Hematopoietic multipotent progenitor cell treated with erythropoietin and hydrocortisone succinate and interleukin-3 and kit ligand, for 6 days (in vitro differentiated cells): Measurements from ENCODE around the gene BNC2.

Source experiments
- DNase-seq: peaks from one replicate; pipeline ENCODE4 v3.0.0-alpha.2; 2015

BNC2 gene

GRCh38 chr9:16868701-16869100 is 1.8 kb downstream of the BNC2 start:
- DNase-seq, result no peak

DNA sequence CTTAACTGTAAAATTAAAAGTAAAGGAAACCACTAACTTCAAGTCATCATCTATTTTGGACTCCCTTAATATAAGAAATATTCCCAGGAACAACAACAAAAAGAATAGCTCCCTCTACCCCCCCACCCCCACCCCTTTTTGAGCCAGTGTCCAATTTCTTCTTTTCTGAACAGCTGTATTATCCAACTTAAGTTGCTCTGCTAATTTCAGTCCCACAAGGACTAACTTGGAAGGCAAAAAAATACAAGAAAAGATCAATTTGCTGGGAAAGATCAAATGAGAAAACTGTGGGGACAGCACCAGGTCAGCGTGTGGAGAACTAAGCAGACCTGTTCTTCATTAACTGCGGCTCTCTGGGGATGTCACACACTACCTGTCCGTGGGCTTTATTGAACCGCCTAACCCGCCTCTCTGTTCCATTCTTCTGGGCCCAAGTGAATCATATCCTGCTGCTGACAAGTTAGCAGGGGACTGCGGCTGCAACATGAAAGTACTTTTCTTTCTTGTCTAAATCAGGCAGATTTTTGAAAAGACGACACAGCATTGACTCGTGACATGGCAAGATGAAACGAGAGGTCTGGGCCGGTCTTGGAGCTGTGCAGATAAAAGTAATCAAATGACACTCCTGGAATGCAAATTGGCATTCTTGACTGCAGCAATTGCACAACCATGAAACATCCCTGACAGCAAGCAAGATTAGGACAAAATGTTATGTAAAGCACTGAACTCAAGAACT is 2.7 kb downstream of the BNC2 start:
- DNase-seq, result no peak

GRCh38 chr9:16866587-16866986 is 3.9 kb downstream of the BNC2 start:
- no peak for DNase-seq

GRCh38 chr9:16864649-16865434 is 5.6 kb downstream of the BNC2 start:
- no peak for DNase-seq

DNA sequence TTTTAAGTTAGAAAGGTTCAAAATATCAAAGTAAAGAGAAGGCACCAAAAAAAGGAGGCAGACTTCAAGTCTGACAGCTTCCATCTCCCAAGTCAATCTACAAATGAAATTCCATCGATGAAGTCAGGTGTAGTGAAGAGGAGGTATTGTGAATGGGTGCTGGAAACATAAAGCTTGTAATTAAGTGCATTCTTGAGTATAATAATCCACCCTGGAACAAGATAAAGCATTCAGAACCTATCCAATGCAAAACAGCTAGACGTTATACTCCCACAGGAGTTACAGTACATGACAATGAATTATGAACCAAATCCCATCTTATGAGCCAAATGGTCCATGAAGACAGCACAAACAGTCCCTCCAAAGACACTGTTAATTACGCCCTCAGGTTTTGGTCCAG is 22.3 kb downstream of the BNC2 start:
- DNase-seq, result no peak

- no peak for DNase-seq
These were observed 23.5 kb downstream of the BNC2 start for GRCh38 chr9:16846986-16847385.

- no peak for DNase-seq
These were observed 24.1 kb downstream of the BNC2 start for GRCh38 chr9:16846367-16846766.

DNA sequence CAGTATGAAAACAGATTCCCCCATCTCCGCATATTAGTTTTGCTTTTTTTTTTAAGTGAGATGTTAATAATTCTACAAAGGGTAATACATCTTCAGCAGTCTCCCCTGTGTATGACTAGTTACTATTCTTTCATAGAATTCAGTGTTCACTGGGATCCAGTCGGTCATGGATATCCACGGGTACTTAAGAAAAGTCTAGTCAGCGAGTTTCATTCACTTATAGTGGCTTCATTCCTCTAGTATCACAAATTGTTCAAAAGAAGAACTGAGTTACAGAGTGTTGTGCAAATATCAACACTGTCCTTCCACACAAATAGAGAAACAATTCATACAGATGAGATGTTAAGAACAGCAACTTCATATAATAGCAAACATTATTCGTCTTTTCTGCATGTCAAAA is 35.7 kb downstream of the BNC2 start:
- DNase-seq, result no peak

DNA sequence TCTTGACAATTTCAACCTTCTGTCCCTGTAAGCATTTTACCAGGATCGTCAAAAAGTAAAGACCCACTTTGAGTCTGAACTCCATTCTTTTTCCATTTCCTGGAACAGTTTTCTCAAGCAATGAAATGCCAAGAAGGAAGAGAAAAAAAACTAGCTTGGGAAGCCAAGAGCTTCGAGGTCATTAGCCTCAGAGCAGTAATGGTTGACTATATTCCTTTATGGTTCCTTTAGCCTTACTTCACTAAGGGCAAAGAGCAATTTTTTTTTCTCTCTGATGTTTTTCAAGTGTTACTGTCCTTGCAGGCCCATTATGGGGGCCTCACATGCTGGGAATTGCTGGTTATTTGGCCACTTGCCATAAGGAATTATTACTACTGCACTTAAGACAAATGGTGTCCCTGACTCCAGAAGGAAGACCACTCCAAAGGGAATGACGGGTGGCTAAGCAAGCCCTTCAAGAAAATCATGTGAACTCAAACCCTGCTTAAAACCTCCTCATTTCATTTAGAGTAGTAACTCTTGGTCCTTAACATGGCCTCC is 37.1 kb downstream of the BNC2 start:
- DNase-seq, result no peak

- DNase-seq, result no peak
These were observed 38.4 kb downstream of the BNC2 start for GRCh38 chr9:16832101-16832500.

DNA sequence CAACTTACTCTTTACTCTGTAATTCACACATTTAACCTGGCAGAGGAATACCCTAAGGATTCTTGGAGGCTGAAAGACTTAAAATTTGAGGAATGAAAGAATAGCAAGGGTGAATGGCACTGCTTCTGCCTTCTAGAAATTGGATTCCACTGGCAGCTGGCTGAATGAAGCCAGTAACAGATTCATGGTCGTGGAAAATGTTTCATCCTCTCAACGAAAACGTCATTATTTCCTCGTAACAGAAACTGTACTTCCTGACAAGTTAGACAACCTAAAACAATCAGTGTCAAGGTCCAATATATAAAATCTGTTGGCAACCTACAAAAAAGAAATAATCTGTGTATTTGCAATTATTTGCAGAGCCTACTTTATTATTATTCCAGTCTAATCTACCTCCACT is 39.7 kb downstream of the BNC2 start:
- no peak for DNase-seq

DNA sequence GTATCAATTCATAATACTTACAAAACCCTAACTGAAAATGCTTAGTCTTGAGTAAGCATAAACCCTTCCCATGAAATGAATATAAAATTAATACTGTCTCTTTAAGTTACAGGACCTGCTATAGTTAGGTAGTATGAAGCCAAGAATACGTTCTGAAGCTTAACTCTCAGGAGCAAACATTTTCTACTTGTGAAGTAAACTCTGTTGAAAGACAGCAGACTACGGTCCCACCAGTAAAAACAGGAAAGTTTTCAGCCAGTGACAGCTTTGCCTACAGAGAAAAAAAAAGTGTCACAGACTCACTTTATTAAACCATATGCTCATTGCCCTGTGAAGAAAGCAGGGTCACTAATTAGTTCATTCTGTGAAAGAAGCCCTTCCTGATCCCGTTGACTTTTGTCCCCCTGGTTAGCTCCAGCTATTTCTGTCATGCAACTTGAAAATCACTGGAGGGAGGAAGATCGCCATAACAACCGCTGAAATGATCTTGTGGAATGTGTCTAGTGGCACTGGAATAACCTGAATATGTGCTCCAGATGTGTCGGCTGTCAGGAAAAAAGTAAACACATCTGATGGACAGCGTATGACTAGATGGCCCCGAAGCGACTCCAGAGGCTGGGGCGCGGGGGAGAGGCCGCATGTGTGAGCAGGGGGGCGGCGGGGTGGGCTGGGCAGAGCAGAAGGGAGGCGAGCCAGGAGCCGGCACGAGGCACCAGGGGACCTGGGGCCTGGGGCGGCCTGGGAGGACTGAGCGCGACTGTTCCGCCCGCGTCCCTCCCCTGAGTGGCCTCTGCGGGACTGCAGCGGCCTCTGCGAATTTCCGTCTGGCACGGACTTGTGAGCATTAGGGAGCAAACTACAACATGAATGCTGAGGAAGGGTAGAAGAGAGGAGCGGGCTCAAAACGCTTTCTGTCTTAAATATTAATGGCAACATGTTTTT is 41.9 kb downstream of the BNC2 start:
- no peak for DNase-seq

DNA sequence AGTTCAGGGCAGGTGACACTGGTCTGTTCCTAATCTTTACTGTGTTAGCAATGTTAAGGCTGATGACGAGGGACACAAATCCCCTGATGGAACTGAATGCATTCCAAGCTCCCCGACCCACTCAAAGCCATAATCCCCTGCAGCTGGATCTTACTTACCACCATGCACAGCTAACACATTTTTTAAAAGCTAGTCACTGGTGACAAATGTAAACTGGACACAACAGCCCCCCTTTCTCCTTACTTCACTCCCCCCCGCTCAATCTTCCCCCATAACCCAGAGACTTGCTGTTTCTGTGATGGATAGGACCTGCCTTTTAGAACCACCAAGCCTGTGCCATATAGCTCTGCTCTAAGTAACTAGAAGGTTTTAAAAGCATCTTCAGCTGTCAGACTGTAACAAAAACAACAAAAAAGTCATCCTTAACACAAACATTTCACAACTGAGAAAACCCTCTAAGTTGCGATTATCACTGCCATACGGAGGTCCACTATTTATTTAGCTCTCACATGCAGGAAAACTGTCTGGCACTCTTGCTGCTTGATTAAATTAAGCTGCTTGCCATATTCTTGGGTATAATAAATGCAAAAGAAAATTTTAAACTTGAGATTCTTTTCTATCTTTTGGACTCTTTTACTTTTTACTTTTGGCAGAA is 44.4 kb downstream of the BNC2 start:
- no peak for DNase-seq

DNA sequence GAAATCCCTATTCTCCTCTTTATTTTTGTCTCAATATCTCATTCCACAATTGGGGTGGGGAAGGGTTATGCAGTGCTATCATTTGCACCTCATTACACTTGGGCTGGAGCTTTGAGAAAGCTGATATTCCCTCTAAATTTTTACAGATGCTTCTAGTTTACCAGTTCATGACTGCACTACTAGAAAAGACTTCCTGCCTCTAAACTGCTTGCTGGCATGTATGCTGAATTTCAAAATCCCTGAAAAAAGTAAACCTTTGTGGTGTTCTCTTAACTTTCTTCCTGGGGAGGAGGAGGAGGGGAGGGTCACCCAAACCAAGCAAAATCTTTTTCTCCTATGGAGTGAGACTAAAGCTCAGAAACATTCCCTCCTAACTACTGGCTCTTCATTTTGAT is 45.1 kb downstream of the BNC2 start:
- DNase-seq, result no peak

DNA sequence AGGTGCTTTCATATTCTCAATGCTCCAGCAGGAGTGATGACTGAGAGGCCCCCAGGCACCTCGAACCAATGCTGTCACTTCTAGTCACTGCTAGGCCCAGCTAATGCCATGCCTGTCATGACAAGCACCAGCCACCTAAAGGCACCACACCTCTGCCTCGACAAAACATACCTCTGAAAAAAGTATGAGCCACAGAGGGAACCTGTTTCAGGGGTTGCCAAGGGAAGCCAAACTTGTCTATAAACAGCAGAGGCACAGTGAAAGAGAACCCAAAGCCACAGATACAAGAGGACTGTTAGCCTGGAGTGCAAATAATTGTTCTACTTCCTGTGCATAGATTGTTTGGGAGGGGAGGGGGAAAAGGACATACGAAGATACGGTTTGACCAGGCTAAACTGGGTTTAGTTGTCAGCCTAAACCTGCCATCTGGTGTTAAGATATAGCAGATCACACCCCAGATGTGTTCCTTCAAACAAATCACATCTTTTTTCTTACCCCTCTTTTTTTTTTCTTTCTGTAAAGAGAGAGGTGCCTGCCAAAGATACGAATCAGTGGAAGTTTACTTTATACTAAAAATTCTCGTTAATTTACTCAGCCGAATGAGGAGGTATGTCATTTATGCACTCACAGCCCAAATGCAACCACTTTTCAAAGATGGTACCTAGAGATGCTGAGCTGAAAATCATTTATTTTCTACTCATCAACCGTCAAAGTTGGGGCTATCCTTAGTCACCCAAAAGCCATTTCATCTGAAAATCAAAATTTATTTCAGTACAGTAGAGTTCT is 45.7 kb downstream of the BNC2 start:
- DNase-seq, result no peak

- peak; percentile 52 for DNase-seq
These were observed 46.6 kb downstream of the BNC2 start for GRCh38 chr9:16823906-16824305.

DNA sequence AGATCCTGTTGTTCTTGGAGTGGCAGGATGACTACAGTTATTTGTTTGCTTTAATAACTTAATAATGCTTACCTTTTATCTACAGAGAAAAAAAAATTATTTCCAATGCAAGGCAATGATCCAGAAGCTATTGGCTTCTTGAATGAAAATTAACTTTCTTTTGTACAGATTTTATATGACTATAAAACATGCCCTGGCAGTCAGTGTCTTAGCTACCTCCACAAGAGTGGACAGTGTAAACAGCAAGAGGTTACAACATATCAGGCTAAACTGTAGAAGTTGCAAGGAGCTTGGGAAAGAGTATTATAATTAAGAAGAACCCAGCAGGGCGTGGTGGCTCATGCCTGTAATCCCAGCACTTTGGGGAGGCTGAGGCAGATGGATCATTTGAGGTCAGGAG is 49.1 kb downstream of the BNC2 start:
- no peak for DNase-seq

- DNase-seq, result no peak
These were observed 53.0 kb downstream of the BNC2 start for GRCh38 chr9:16817514-16817913.

GRCh38 chr9:16817002-16817401 is 53.5 kb downstream of the BNC2 start:
- no peak for DNase-seq

DNA sequence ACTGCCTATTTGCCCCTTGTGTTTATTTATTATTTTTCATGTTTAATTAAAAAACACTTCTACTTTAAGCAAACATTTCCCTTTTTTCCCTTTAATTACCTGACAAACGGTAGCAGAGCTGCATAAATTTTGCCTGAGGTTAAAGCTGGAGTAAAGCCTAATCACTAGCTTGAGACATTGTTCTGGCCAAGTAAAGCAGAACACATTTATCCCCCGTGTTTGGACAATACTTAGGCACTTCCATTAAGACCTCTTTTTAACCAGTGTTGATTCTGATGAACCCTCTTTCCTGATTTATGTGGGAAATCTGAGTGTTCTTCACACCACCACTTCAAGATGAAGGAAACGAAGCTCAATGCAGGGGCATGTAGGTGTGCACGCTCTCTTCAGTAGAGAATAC is 54.5 kb downstream of the BNC2 start:
- no peak for DNase-seq

GRCh38 chr9:16815079-16815478 is 55.4 kb downstream of the BNC2 start:
- DNase-seq, result no peak

DNA sequence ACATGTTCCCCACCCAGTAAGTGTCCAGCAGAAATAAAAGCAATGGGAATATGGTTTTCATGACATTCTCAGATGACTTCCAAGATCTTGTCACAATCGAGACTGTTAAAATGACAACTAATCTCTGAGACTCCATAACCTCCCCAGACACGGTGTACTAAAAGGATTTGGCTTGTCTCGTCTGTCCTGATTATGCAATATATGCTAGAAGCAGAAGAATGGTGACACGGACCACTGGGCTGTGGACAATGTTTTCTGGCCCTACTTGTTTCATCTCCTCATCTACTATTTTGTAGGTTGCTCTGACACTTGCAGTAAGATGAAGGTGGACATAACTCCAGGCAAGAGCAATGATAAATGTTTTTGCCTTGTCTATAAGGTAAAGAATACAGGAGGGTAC is 56.6 kb downstream of the BNC2 start:
- DNase-seq, result no peak
